VCaP (cell line): ENCODE measurements around the gene GRHL3.

ENCODE experiments used
- H3K27ac ChIP-seq: fragments of 450-650 bp; 2 replicates; pipeline ENCODE4 v1.5.1; 2017
- CTCF ChIP-seq: fragments of 450-650 bp; conservative IDR thresholded peaks from 2 replicates; pipeline ENCODE4 v1.5.1; 2017; ENCODE audit warnings: mild to moderate bottlenecking, moderate library complexity

Gene GRHL3

GRCh38 chr1:24360681-24361080 is 41.5 kb downstream of the GRHL3 start:
- TF ChIP-seq CTCF, result no peak
- H3K27ac ChIP-seq, result no peak overlapping the region

GRCh38 chr1:24361811-24362210 is 42.7 kb downstream of the GRHL3 start:
- H3K27ac ChIP-seq, result no peak overlapping the region
- TF ChIP-seq CTCF, result no peak

GRCh38 chr1:24362396-24362795 is 43.2 kb downstream of the GRHL3 start:
- no peak for TF ChIP-seq CTCF
- H3K27ac ChIP-seq, result no peak overlapping the region

GRCh38 chr1:24362982-24363614 is 43.9 kb downstream of the GRHL3 start:
- no peak for TF ChIP-seq CTCF
- H3K27ac ChIP-seq, result no peak overlapping the region

- H3K27ac ChIP-seq, result no peak overlapping the region
- TF ChIP-seq CTCF, result no peak
Measured at GRCh38 chr1:24363994-24364393, 44.8 kb downstream of the GRHL3 start.

GRCh38 chr1:24364605-24364974 is 45.4 kb downstream of the GRHL3 start:
- H3K27ac ChIP-seq, result no peak overlapping the region
- TF ChIP-seq CTCF, result no peak

GRCh38 chr1:24364975-24365678 is 46.0 kb downstream of the GRHL3 start:
- H3K27ac ChIP-seq, result no peak overlapping the region
- TF ChIP-seq CTCF, result no peak
